ENCODE measurements around the gene D2HGDH.
A peak's percentile ranks its signal among the peaks of the same experiment; 100 is the strongest.

D2HGDH gene

DNA sequence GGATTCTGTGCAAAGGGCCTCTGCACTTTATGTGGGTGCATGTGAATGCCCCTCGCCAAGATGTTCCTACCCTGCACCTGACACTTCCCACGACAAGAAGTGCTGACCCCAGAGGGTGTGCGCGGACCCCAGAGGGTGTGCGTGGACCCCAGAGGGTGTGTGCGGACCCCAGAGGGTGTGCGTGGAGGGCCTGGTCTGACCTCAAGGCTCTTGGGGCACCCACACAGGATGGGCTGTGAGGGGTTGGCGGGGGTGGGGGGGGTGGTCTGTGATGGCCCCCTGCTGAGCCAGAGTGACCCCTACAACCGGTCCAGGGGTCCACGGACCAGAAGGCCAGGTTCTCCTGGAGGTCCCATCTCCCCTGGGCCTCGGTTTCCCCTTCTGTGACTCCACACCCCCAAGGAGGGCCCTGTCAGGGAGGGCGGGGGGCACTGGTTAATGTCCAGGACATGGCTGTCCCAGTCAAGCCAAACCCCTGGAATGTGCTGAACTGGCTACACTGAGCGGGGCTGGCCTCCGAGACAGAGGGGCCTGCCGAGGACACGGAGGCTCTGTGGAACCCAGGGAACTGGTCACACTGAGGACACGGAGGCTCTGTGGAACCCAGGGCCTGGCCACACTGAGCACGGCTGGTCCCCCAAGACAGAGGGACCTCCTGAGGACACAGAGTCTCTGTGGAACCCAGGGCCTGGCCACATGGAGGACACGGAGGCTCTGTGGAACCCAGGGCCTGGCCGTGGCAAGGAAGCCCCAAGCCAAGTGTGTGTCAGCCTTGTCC is 77.7 kb downstream of the D2HGDH start:
- H3K23ac ChIP-seq (ENCODE audit: low read length in 2 of 2), result no peak overlapping the region
- H3K36me3 ChIP-seq (ENCODE audit: control insufficient read depth in 1 of 2, insufficient read depth in 2 of 2, low read depth in 1 of 2, low read length in 2 of 2), result no peaks in the 10 kb centered on the region
- no peak overlapping the region for H2BK12ac ChIP-seq (ENCODE audit: low read length in 2 of 2)
- no peak overlapping the region for H3K9ac ChIP-seq (ENCODE audit: low read length)
- no peaks in the 10 kb centered on the region for H3K9me3 ChIP-seq (ENCODE audit: control insufficient read depth, low read length)
- H4K8ac ChIP-seq (ENCODE audit: low read length), result no peak overlapping the region
- H3K14ac ChIP-seq (ENCODE audit: low read length in 2 of 2), result no peak overlapping the region
- no peak overlapping the region for H3K4ac ChIP-seq (ENCODE audit: low read depth in 1 of 2, low read length in 2 of 2)
- 89% methylated on average over 17 of the region's 20 CpGs for WGBS
- H3K18ac ChIP-seq (ENCODE audit: low read depth in 1 of 2, low read length in 2 of 2), result no peak overlapping the region
- no peak for DNase-seq
- no peaks in the 10 kb centered on the region for H3K79me1 ChIP-seq (replicated peaks; ENCODE audit: low read length, poor library complexity, severe bottlenecking)
- H3K4me2 ChIP-seq (ENCODE audit: low read length, poor library complexity, severe bottlenecking), result no peak overlapping the region
- no peak overlapping the region for H2BK15ac ChIP-seq (ENCODE audit: low read depth, poor library complexity, severe bottlenecking)
- H3K4me1 ChIP-seq (ENCODE audit: control insufficient read depth, insufficient read depth, low read depth, low read length), result no peaks in the 10 kb centered on the region
- no peak overlapping the region for H2BK120ac ChIP-seq (ENCODE audit: low read depth, low read length)
- no peak overlapping the region for H2AFZ ChIP-seq (ENCODE audit: low read depth, low read length)
- no peak overlapping the region for H2AK5ac ChIP-seq (ENCODE audit: low read length, severe bottlenecking)
- no peak overlapping the region for H4K91ac ChIP-seq (ENCODE audit: low read length)
- H3K27ac ChIP-seq (ENCODE audit: low read length, poor library complexity, severe bottlenecking), result no peak overlapping the region
- no peak overlapping the region for H2BK5ac ChIP-seq (ENCODE audit: low read depth, low read length, poor library complexity, severe bottlenecking)
- peaks cover 8 to 36% of the 10 kb centered on the region in 2 experiments for H3K27me3 ChIP-seq (ENCODE audit: control insufficient read depth in 1 of 2, insufficient read depth in 1 of 2, low read length in 2 of 2)
- H3K4me3 ChIP-seq (ENCODE audit: insufficient read depth in 1 of 2, low read depth in 1 of 2, low read length in 2 of 2), result no peak overlapping the region

DNA sequence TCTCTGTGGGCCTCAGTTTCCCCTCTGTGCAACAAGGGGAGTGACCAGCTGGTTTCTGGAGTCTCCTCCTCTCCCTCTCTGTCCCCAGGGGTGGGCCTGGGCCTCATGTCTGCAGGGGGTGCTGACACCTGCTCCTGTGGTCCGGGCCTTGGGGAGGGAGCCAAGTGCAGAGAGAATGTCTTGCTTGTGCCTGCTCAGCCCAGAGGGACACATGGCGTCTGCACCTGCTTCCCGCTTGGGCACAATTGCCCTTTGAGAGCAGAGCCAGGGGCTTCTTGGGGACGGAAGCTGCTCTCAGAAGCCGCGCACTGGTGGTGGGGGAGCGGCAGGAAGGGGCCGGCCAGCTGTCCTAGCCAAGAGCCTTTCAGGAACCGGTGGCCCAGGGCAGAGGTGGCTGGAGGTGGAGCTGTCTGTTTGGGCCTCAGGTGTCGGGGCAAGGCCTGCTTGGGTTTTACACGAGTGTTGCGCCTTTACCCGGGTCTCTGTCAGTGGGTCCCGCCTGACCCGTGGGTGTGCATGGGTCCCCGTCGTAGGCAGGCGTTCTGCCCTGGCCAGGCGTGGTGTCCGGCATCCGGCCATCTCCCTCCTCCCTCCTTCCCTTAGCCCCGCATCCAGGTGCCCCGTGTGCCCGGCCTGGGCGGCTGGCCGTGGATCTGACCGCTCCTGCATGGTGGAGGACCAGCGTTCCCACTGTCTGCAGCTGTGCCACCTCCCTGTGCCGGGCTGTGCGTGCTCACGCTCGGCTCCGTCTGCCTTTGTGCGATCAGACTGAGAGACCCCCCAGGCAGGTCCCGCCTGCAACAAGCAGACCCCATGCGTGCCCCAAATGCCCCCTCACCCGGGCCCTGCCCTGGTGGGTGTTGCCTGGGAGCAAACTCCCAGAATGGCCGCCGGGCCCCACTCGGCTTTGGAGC is 78.6 kb downstream of the D2HGDH start:
- Histone ChIP-seq H3K27me3 (ENCODE audit: control insufficient read depth in 1 of 2, insufficient read depth in 1 of 2, low read length in 2 of 2) (peaks cover 8 to 41% of the 10 kb centered on the region in 2 experiments), H2BK5ac (ENCODE audit: low read depth, low read length, poor library complexity, severe bottlenecking) (no peak overlapping the region), H2BK12ac (ENCODE audit: low read length in 2 of 2) (no peak overlapping the region), H2AFZ (ENCODE audit: low read depth, low read length) (no peak overlapping the region), H3K4me3 (ENCODE audit: insufficient read depth in 1 of 2, low read depth in 1 of 2, low read length in 2 of 2) (no peak overlapping the region), H3K18ac (ENCODE audit: low read depth in 1 of 2, low read length in 2 of 2) (no peak overlapping the region), H4K91ac (ENCODE audit: low read length) (no peak overlapping the region), H2BK120ac (ENCODE audit: low read depth, low read length) (no peak overlapping the region), H3K36me3 (ENCODE audit: control insufficient read depth in 1 of 2, insufficient read depth in 2 of 2, low read depth in 1 of 2, low read length in 2 of 2) (no peaks in the 10 kb centered on the region), H2AK5ac (ENCODE audit: low read length, severe bottlenecking) (no peak overlapping the region), H3K4me1 (ENCODE audit: control insufficient read depth, insufficient read depth, low read depth, low read length) (no peaks in the 10 kb centered on the region), H3K9ac (ENCODE audit: low read length) (no peak overlapping the region), H3K14ac (ENCODE audit: low read length in 2 of 2) (no peak overlapping the region), H3K27ac (ENCODE audit: low read length, poor library complexity, severe bottlenecking) (no peak overlapping the region), H3K79me1 (replicated peaks; ENCODE audit: low read length, poor library complexity, severe bottlenecking) (no peaks in the 10 kb centered on the region), H2BK15ac (ENCODE audit: low read depth, poor library complexity, severe bottlenecking) (no peak overlapping the region), H3K9me3 (ENCODE audit: control insufficient read depth, low read length) (no peaks in the 10 kb centered on the region), H3K4me2 (ENCODE audit: low read length, poor library complexity, severe bottlenecking) (no peak overlapping the region), H4K8ac (ENCODE audit: low read length) (no peak overlapping the region), H3K4ac (ENCODE audit: low read depth in 1 of 2, low read length in 2 of 2) (no peak overlapping the region), H3K23ac (ENCODE audit: low read length in 2 of 2) (no peak overlapping the region)
- 92% methylated on average over 40 of the region's 40 CpGs for WGBS
- no peak for DNase-seq

DNA sequence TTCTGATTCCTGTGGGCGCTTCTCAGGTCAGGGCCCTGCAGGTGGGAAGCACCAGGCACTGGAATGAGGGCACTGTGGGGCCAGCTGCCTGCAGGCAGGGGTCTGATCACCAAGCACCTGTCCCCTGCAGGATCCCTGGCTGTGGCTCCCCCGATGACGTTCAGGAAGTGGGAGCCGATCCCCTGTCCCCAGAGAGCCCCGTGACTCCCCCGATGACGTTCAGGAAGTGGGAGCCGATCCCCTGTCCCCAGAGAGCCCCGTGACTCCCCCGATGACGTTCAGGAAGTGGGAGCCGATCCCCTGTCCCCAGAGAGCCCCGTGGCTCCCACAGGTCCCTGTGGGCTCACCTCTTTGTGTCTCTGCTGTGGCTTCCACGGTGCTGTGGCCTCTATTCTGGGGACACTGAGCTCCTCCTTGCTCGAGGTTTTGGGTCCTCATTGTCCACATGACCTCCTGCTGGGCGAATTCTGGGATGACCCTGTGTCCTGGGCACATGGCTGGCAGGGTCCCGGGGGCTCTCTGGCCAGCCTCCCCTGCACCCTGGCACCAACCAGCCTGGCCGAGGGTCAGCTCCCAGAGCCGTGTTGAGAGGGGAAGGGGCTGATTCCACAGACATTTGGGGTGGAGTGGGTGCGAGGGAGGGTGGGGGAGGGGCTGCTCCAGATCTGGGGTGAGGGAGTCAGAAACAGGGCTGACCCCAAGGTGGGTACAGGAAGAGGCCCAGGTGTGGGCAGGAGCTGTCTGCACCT is 79.4 kb downstream of the D2HGDH start:
- no peak overlapping the region for H3K23ac ChIP-seq (ENCODE audit: low read length in 2 of 2)
- H4K91ac ChIP-seq (ENCODE audit: low read length), result no peak overlapping the region
- no peak overlapping the region for H2AFZ ChIP-seq (ENCODE audit: low read depth, low read length)
- H3K4me3 ChIP-seq (ENCODE audit: insufficient read depth in 1 of 2, low read depth in 1 of 2, low read length in 2 of 2), result no peak overlapping the region
- no peak overlapping the region for H2BK12ac ChIP-seq (ENCODE audit: low read length in 2 of 2)
- no peaks in the 10 kb centered on the region for H3K79me1 ChIP-seq (replicated peaks; ENCODE audit: low read length, poor library complexity, severe bottlenecking)
- H3K27ac ChIP-seq (ENCODE audit: low read length, poor library complexity, severe bottlenecking), result no peak overlapping the region
- no peaks in the 10 kb centered on the region for H3K36me3 ChIP-seq (ENCODE audit: control insufficient read depth in 1 of 2, insufficient read depth in 2 of 2, low read depth in 1 of 2, low read length in 2 of 2)
- peaks cover 6 to 41% of the 10 kb centered on the region in 2 experiments for H3K27me3 ChIP-seq (ENCODE audit: control insufficient read depth in 1 of 2, insufficient read depth in 1 of 2, low read length in 2 of 2)
- no peak overlapping the region for H3K4ac ChIP-seq (ENCODE audit: low read depth in 1 of 2, low read length in 2 of 2)
- DNase-seq, result no peak
- no peak overlapping the region for H2BK5ac ChIP-seq (ENCODE audit: low read depth, low read length, poor library complexity, severe bottlenecking)
- H2BK120ac ChIP-seq (ENCODE audit: low read depth, low read length), result no peak overlapping the region
- WGBS, result 79% methylated on average over 20 of the region's 20 CpGs
- H3K14ac ChIP-seq (ENCODE audit: low read length in 2 of 2), result no peak overlapping the region
- H3K4me2 ChIP-seq (ENCODE audit: low read length, poor library complexity, severe bottlenecking), result no peak overlapping the region
- H3K18ac ChIP-seq (ENCODE audit: low read depth in 1 of 2, low read length in 2 of 2), result no peak overlapping the region
- no peak overlapping the region for H2BK15ac ChIP-seq (ENCODE audit: low read depth, poor library complexity, severe bottlenecking)
- H2AK5ac ChIP-seq (ENCODE audit: low read length, severe bottlenecking), result no peak overlapping the region
- H3K4me1 ChIP-seq (ENCODE audit: control insufficient read depth, insufficient read depth, low read depth, low read length), result no peaks in the 10 kb centered on the region
- H4K8ac ChIP-seq (ENCODE audit: low read length), result no peak overlapping the region
- H3K9ac ChIP-seq (ENCODE audit: low read length), result no peak overlapping the region
- no peaks in the 10 kb centered on the region for H3K9me3 ChIP-seq (ENCODE audit: control insufficient read depth, low read length)

DNA sequence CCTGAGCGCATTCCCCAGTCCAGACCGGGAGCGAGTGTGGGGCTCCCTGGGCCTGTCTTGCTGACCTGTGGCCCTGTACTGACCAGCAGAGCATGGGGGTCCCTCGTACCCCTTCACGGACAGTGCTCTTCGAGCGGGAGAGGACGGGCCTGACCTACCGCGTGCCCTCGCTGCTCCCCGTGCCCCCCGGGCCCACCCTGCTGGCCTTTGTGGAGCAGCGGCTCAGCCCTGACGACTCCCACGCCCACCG is 79.9 kb downstream of the D2HGDH start:
- no peak overlapping the region for H2BK120ac ChIP-seq (ENCODE audit: low read depth, low read length)
- 94% methylated on average over 16 of the region's 17 CpGs for WGBS
- H3K4me2 ChIP-seq (ENCODE audit: low read length, poor library complexity, severe bottlenecking), result no peak overlapping the region
- peak overlapping the region in 1 of 2 experiments; percentile 20 for H3K4me3 ChIP-seq (ENCODE audit: insufficient read depth in 1 of 2, low read depth in 1 of 2, low read length in 2 of 2)
- no peak overlapping the region for H2BK12ac ChIP-seq (ENCODE audit: low read length in 2 of 2)
- no peak overlapping the region for H4K8ac ChIP-seq (ENCODE audit: low read length)
- no peak overlapping the region for H2AFZ ChIP-seq (ENCODE audit: low read depth, low read length)
- DNase-seq, result no peak
- no peak overlapping the region for H3K9ac ChIP-seq (ENCODE audit: low read length)
- H3K27me3 ChIP-seq (ENCODE audit: control insufficient read depth in 1 of 2, insufficient read depth in 1 of 2, low read length in 2 of 2), result peaks cover 4 to 37% of the 10 kb centered on the region in 2 experiments
- H3K14ac ChIP-seq (ENCODE audit: low read length in 2 of 2), result no peak overlapping the region
- H3K18ac ChIP-seq (ENCODE audit: low read depth in 1 of 2, low read length in 2 of 2), result no peak overlapping the region
- H3K79me1 ChIP-seq (replicated peaks; ENCODE audit: low read length, poor library complexity, severe bottlenecking), result no peaks in the 10 kb centered on the region
- no peak overlapping the region for H3K4ac ChIP-seq (ENCODE audit: low read depth in 1 of 2, low read length in 2 of 2)
- H3K23ac ChIP-seq (ENCODE audit: low read length in 2 of 2), result no peak overlapping the region
- H2AK5ac ChIP-seq (ENCODE audit: low read length, severe bottlenecking), result no peak overlapping the region
- H3K36me3 ChIP-seq (ENCODE audit: control insufficient read depth in 1 of 2, insufficient read depth in 2 of 2, low read depth in 1 of 2, low read length in 2 of 2), result no peaks in the 10 kb centered on the region
- no peak overlapping the region for H2BK5ac ChIP-seq (ENCODE audit: low read depth, low read length, poor library complexity, severe bottlenecking)
- no peaks in the 10 kb centered on the region for H3K4me1 ChIP-seq (ENCODE audit: control insufficient read depth, insufficient read depth, low read depth, low read length)
- no peak overlapping the region for H2BK15ac ChIP-seq (ENCODE audit: low read depth, poor library complexity, severe bottlenecking)
- H4K91ac ChIP-seq (ENCODE audit: low read length), result no peak overlapping the region
- H3K27ac ChIP-seq (ENCODE audit: low read length, poor library complexity, severe bottlenecking), result no peak overlapping the region
- no peaks in the 10 kb centered on the region for H3K9me3 ChIP-seq (ENCODE audit: control insufficient read depth, low read length)
